Neuronal stem cell (in vitro differentiated cells): ENCODE data around the gene CSRNP3.

ENCODE experiments used
- DNase-seq: peaks from one replicate; pipeline ENCODE4 v3.0.0-alpha.2; 2013; ENCODE audit warnings: low spot score
- H2AFZ ChIP-seq: one replicate; pipeline ENCODE4 v1.6.1; 2013; ENCODE audit warnings: mild to moderate bottlenecking, low read length, inconsistent platforms
- H2AK5ac ChIP-seq: 2 replicates; pipeline ENCODE4 v1.6.1; 2013; ENCODE audit warnings: low read depth, mild to moderate bottlenecking, inconsistent platforms, low read length, moderate library complexity, mixed read lengths
- H2BK120ac ChIP-seq: 2 replicates; pipeline ENCODE4 v1.6.1; 2013; ENCODE audit warnings: low read depth, mild to moderate bottlenecking, inconsistent platforms, low read length, moderate library complexity, mixed read lengths
- H2BK12ac ChIP-seq: one replicate; pipeline ENCODE4 v1.6.1; 2013; ENCODE audit warnings: low read length, inconsistent platforms
- H2BK15ac ChIP-seq: 2 replicates; pipeline ENCODE4 v1.6.1; 2013; ENCODE audit warnings: mild to moderate bottlenecking, low read length, inconsistent platforms, mixed read lengths
- H2BK5ac ChIP-seq: one replicate; pipeline ENCODE4 v1.6.1; 2013; ENCODE audit warnings: inconsistent platforms, mild to moderate bottlenecking, low read length, moderate library complexity
- H3K14ac ChIP-seq: one replicate; pipeline ENCODE4 v1.6.1; 2013; ENCODE audit warnings: low read length, inconsistent platforms
- H3K18ac ChIP-seq: 2 replicates; pipeline ENCODE4 v1.6.1; 2013; ENCODE audit warnings: low read length, inconsistent platforms
- H3K23ac ChIP-seq: 2 replicates; pipeline ENCODE4 v1.6.1; 2013; ENCODE audit warnings: low read depth, mild to moderate bottlenecking, mixed read lengths, low read length, inconsistent platforms; ENCODE audit not compliant: poor library complexity
- H3K27ac ChIP-seq: replicated peaks from 3 replicates; pipeline ENCODE4 v1.5.1; 2013; ENCODE audit warnings: low read length, inconsistent platforms
- H3K27me3 ChIP-seq, 3 experiments: 2 replicates each; pipeline ENCODE4 v1.6.1; 2013; ENCODE audit warnings: low read length in 3 of 3, mild to moderate bottlenecking in 2 of 3, inconsistent platforms in 1 of 3, low read depth in 1 of 3, mixed read lengths in 1 of 3, moderate library complexity in 1 of 3; ENCODE audit not compliant: control insufficient read depth in 3 of 3, insufficient read depth in 3 of 3
- H3K36me3 ChIP-seq, 2 donors: replicated peaks in 1 of 2; 2 replicates each; pipeline ENCODE4 v1.6.1; 2013; ENCODE audit warnings: low read length in 2 of 2; ENCODE audit not compliant: control insufficient read depth in 2 of 2, insufficient read depth in 2 of 2
- H3K4ac ChIP-seq: 2 replicates; pipeline ENCODE4 v1.6.1; 2013; ENCODE audit warnings: inconsistent platforms, mild to moderate bottlenecking, low read length, moderate library complexity
- H3K4me1 ChIP-seq, 2 donors: 1 replicate in 1 of 2; 2 replicates in 1 of 2; pipeline ENCODE4 v1.6.1; 2013; ENCODE audit warnings: low read length in 2 of 2, low read depth in 1 of 2; ENCODE audit not compliant: control insufficient read depth in 2 of 2, insufficient read depth in 1 of 2
- H3K4me2 ChIP-seq: one replicate; pipeline ENCODE4 v1.6.1; 2013; ENCODE audit warnings: mild to moderate bottlenecking, low read length, inconsistent platforms; ENCODE audit not compliant: insufficient read depth, poor library complexity, severe bottlenecking
- H3K4me3 ChIP-seq, 2 donors: 2 replicates each; pipeline ENCODE4 v1.5.1; 2013; ENCODE audit warnings: low read length in 2 of 2, mild to moderate bottlenecking in 2 of 2, inconsistent platforms in 1 of 2, moderate library complexity in 1 of 2
- H3K79me1 ChIP-seq: one replicate; pipeline ENCODE4 v1.6.1; 2013; ENCODE audit warnings: low read depth, mild to moderate bottlenecking, inconsistent platforms, low read length, moderate library complexity
- H3K9ac ChIP-seq: one replicate; pipeline ENCODE4 v1.6.1; 2013; ENCODE audit warnings: mild to moderate bottlenecking, low read depth, low read length, inconsistent platforms; ENCODE audit not compliant: poor library complexity
- H3K9me3 ChIP-seq, 2 donors: replicated peaks in 1 of 2; 2 replicates each; pipeline versions ENCODE3 to v1.6.1; 2013; ENCODE audit warnings: low read length in 2 of 2, mild to moderate bottlenecking in 2 of 2, inconsistent platforms in 1 of 2, low read depth in 1 of 2, mixed read lengths in 1 of 2, moderate library complexity in 1 of 2; ENCODE audit not compliant: control insufficient read depth in 2 of 2, insufficient read depth in 1 of 2
- H4K8ac ChIP-seq: one replicate; pipeline ENCODE4 v1.6.1; 2013; ENCODE audit warnings: low read depth, mild to moderate bottlenecking, inconsistent platforms, low read length, moderate library complexity
- H4K91ac ChIP-seq: one replicate; pipeline ENCODE4 v1.6.1; 2013; ENCODE audit warnings: low read length, low read depth, mild to moderate bottlenecking, inconsistent platforms; ENCODE audit not compliant: poor library complexity
- WGBS, 2 donors: extraction: QIAGEN DNeasy Blood & Tissue Kit; methylation state at CpG; one replicate each; pipeline ENCODE4 v1.1.7; 2013; ENCODE audit warnings: missing lambda C conversion rate in 2 of 2, mixed read lengths in 1 of 2; ENCODE audit not compliant: insufficient read length in 2 of 2, insufficient replicate concordance in 1 of 2; ENCODE audit errors: extremely low coverage in 2 of 2; 5-methylcytosine and 5-hydroxymethylcytosine counted together

CSRNP3 gene

DNA sequence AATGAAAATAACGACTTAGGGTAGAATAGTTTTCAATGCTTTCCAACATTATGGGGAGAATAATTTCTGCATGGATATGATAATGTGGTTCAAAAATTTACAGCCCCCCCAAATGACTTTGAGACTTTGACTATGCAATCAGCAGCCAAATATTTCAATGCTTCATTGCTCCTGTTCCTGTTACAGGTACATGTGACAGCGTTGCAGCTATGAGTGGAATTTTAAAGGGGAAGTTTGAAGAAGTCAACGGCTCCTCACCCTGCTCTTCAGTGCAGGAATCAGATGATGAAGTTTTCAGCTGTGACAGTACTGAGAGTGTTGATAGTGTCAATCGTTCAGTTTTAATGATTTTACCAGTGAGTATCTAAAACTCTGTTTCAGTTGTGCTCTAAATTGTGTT, 25.1 kb downstream of the CSRNP3 start:
- Histone ChIP-seq H3K9me3 (peaks cover 0 to 2% of the 10 kb centered on the region in 2 donors), H2AK5ac (no peak overlapping the region), H2BK120ac (no peak overlapping the region), H3K79me1 (no peaks in the 10 kb centered on the region), H4K91ac (no peak overlapping the region), H2BK15ac (no peak overlapping the region), H3K4ac (no peak overlapping the region), H3K14ac (no peak overlapping the region), H3K27ac (no peak overlapping the region), H3K4me1 (peaks cover 0 to 3% of the 10 kb centered on the region in 2 donors), H3K23ac (no peak overlapping the region), H3K18ac (no peak overlapping the region), H3K9ac (no peak overlapping the region), H3K27me3 (no peaks in the 10 kb centered on the region), H2AFZ (no peak overlapping the region), H3K4me3 (no peak overlapping the region), H3K36me3 (peaks cover 0 to 44% of the 10 kb centered on the region in 2 donors), H4K8ac (no peak overlapping the region), H2BK5ac (no peak overlapping the region), H2BK12ac (no peak overlapping the region), H3K4me2 (no peak overlapping the region)
- WGBS, 2 donors, result no CpG with 5 or more reads among the region's 4 CpGs
- no peak for DNase-seq

DNA sequence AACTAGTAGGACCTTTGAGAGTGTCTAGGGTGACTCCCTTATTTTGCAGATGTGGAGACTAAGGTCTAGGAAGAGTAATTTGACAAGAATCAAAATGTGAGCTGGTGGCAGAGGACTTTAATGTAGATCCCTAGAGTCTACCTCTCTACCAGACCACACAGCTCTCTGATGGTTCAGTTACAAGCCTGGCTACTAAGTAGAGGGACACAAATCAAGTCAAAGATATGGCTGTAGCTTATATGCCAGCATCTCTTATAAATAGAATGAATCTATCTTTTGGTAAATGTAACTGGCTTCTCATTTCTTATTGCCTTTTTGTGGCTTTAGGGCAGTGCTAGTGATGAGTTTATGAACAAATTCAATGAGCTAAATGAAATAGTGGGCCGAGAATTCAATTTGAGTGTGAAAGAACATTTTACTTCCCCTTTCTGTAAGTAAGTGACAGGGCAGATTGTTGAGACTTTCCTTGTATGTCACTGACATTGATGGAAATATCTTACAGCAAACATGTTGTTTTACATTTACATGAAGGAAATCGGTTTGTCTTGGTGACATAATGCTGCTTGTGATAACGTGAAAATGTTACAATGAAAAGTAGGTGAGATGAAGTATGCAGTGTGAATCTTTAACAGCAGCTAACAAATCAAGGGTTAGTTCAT, 28.3 kb downstream of the CSRNP3 start:
- no peak for DNase-seq
- Histone ChIP-seq H3K23ac (no peak overlapping the region), H3K4me1 (peaks cover 0 to 3% of the 10 kb centered on the region in 2 donors), H3K4ac (no peak overlapping the region), H3K27me3 (no peaks in the 10 kb centered on the region), H3K18ac (no peak overlapping the region), H4K91ac (no peak overlapping the region), H4K8ac (no peak overlapping the region), H3K79me1 (no peaks in the 10 kb centered on the region), H2BK120ac (no peak overlapping the region), H2AFZ (no peak overlapping the region), H3K4me2 (no peak overlapping the region), H2BK15ac (no peak overlapping the region), H2BK12ac (no peak overlapping the region), H3K9ac (no peak overlapping the region), H3K14ac (no peak overlapping the region), H3K36me3 (peaks cover 0 to 44% of the 10 kb centered on the region in 2 donors), H3K9me3 (no peaks in the 10 kb centered on the region), H3K27ac (no peak overlapping the region), H3K4me3 (no peak overlapping the region), H2BK5ac (no peak overlapping the region), H2AK5ac (no peak overlapping the region)
- no CpG with 5 or more reads among the region's 3 CpGs for WGBS, 2 donors

- Histone ChIP-seq H3K9ac (no peak overlapping the region), H3K18ac (no peak overlapping the region), H3K4ac (no peak overlapping the region), H3K36me3 (peaks cover 0 to 43% of the 10 kb centered on the region in 2 donors), H2BK5ac (no peak overlapping the region), H3K4me3 (no peak overlapping the region), H2BK120ac (no peak overlapping the region), H3K9me3 (no peaks in the 10 kb centered on the region), H3K14ac (no peak overlapping the region), H4K91ac (no peak overlapping the region), H3K4me2 (no peak overlapping the region), H2AFZ (no peak overlapping the region), H2BK15ac (no peak overlapping the region), H3K27me3 (no peaks in the 10 kb centered on the region), H4K8ac (no peak overlapping the region), H3K4me1 (peaks cover 0 to 3% of the 10 kb centered on the region in 2 donors), H2AK5ac (no peak overlapping the region), H3K27ac (no peak overlapping the region), H3K23ac (no peak overlapping the region), H3K79me1 (no peaks in the 10 kb centered on the region), H2BK12ac (no peak overlapping the region)
- WGBS, 2 donors, result no CpG with 5 or more reads among the region's 3 CpGs
- DNase-seq, result no peak
Measured at GRCh38 chr2:165499131-165499530, 29.6 kb downstream of the CSRNP3 start.

DNA sequence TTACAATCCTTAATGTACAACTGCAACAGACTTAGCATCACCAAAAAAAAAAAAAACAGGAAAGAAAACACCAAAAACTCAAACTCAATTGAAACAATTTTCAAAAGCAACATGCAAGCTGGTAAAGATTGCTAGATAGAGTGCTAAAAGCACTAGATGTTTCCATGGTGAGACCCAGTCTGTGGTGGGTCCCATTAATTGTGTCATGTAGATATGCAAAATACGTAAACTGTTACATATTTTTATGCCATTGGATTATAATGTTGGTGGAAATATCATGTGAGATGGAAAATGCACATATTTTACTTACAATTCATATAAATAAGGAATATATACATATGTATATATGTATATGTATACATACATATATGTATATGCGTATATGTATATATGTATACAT, 30.5 kb downstream of the CSRNP3 start:
- no CpG with 5 or more reads among the region's 2 CpGs for WGBS, 2 donors
- Histone ChIP-seq H2BK120ac (no peak overlapping the region), H2BK15ac (no peak overlapping the region)

More for the DNA sequence above, 30.5 kb downstream of the CSRNP3 start:
- no peak overlapping the region for H2BK12ac ChIP-seq
- no peak overlapping the region for H3K18ac ChIP-seq
- peaks cover 0 to 34% of the 10 kb centered on the region in 2 donors for H3K36me3 ChIP-seq
- no peak overlapping the region for H3K27ac ChIP-seq
- no peak overlapping the region for H4K91ac ChIP-seq
- H3K4ac ChIP-seq, result no peak overlapping the region
- no peak overlapping the region for H2AFZ ChIP-seq
- no peak overlapping the region for H4K8ac ChIP-seq
- peaks cover 0 to 3% of the 10 kb centered on the region in 2 donors for H3K4me1 ChIP-seq
- H2AK5ac ChIP-seq, result no peak overlapping the region
- no peak overlapping the region for H3K23ac ChIP-seq
- no peak overlapping the region for H3K14ac ChIP-seq
- H3K4me2 ChIP-seq, result no peak overlapping the region
- H3K79me1 ChIP-seq, result no peaks in the 10 kb centered on the region
- no peak overlapping the region for H2BK5ac ChIP-seq
- no peak for DNase-seq
- no peaks in the 10 kb centered on the region for H3K27me3 ChIP-seq
- no peaks in the 10 kb centered on the region for H3K9me3 ChIP-seq
- no peak overlapping the region for H3K9ac ChIP-seq
- H3K4me3 ChIP-seq, result no peak overlapping the region
